HepG2 (cell line): ENCODE measurements around the gene TMEM158. TPM values are rescaled to one million over a fixed set of nuclear protein-coding genes. Genes with fewer than 3 reads are reported as not detected.

ENCODE experiments used
- ATAC-seq: fragments of 200-7000 bp; cut with Tn5 transposase; 3 replicates; pipeline ENCODE4 v1.9.1; 2020; ENCODE audit warnings: mild to moderate bottlenecking, moderate library complexity
- BruUV-seq: library from RNA; stranded (reverse); fragments of 400-500 nt; replicated peaks from 2 replicates; lab custom pipeline; 2021; lab: Mats Ljungman, UMichigan
- CTCF ChIA-PET: fragments of 300-600 bp; formaldehyde crosslinking; extraction: SDS; loops from one replicate; lab custom pipeline; 2021; ENCODE audit warnings: low total read pairs, inconsistent platforms, low intra/inter-chr PET ratio; lab: Yijun Ruan, JAX
- POLR2A ChIA-PET: fragments of 350-600 bp; sonication (Branson Sonifier 250); formaldehyde crosslinking; loops from one replicate; lab custom pipeline; 2020; ENCODE audit warnings: antibody characterized with exemption, inconsistent platforms; lab: Yijun Ruan, JAX
- DNase-seq: peaks from one replicate; pipeline ENCODE4 v3.0.0-alpha.2; 2015; ENCODE audit warnings: low spot score
- FAIRE-seq: peaks from 3 replicates; lab custom pipeline; 2011; peaks lifted over from hg19 to GRCh38; lab: Jason Lieb, UNC
- H2AFZ ChIP-seq: one replicate; pipeline ENCODE4 v1.6.1; 2011; ENCODE audit warnings: low read length, inconsistent platforms
- H3K27ac ChIP-seq: fragments of 300-600 bp; 3 replicates; pipeline ENCODE4 v1.8.0; 2011; ENCODE audit warnings: mixed run types, mild to moderate bottlenecking, mixed read lengths, low read length, inconsistent platforms; ENCODE audit not compliant: insufficient read depth; ENCODE audit errors: extremely low read length
- H3K27me3 ChIP-seq, 2 experiments: fragments of 200-600 bp in 1 of 2; 2 replicates in 1 of 2; 3 replicates in 1 of 2; pipeline versions ENCODE4 v1.6.0 to v1.8.0; 2011; ENCODE audit warnings: low read length in 2 of 2, mild to moderate bottlenecking in 2 of 2, moderate library complexity in 2 of 2, inconsistent platforms in 1 of 2; ENCODE audit not compliant: insufficient read depth in 2 of 2, control insufficient read depth in 1 of 2
- H3K36me3 ChIP-seq, 2 experiments: fragments of 200-600 bp in 1 of 2; replicated peaks in 1 of 2; 2 replicates in 1 of 2; 3 replicates in 1 of 2; pipeline versions ENCODE4 v1.5.1 to v1.8.0; 2011; ENCODE audit warnings: low read length in 2 of 2, inconsistent platforms in 1 of 2; ENCODE audit not compliant: insufficient read depth in 2 of 2, control insufficient read depth in 1 of 2
- H3K4me1 ChIP-seq: 2 replicates; pipeline ENCODE4 v1.5.1; 2012; ENCODE audit warnings: low read length, inconsistent platforms; ENCODE audit not compliant: insufficient read depth
- H3K4me2 ChIP-seq: 2 replicates; pipeline ENCODE4 v1.6.0; 2011; ENCODE audit warnings: low read depth, low read length, inconsistent platforms
- H3K4me3 ChIP-seq, 3 experiments: fragments of 200-600 bp in 1 of 3; sonication (generic), shearing (Covaris generic) in 1 of 3; replicated peaks in 1 of 3; 2 replicates each; pipeline ENCODE4 v1.5.1; 2011 to 2016; ENCODE audit warnings: low read length in 3 of 3, inconsistent platforms in 2 of 3, low read depth in 2 of 3, mild to moderate bottlenecking in 2 of 3, control low read depth in 1 of 3, mixed read lengths in 1 of 3; ENCODE audit not compliant: insufficient read depth in 1 of 3
- H3K79me2 ChIP-seq: one replicate; pipeline ENCODE4 v1.6.1; 2011; ENCODE audit warnings: low read length, inconsistent platforms; ENCODE audit not compliant: insufficient read depth
- H3K9ac ChIP-seq: 2 replicates; pipeline ENCODE4 v1.6.0; 2011; ENCODE audit warnings: mild to moderate bottlenecking, low read depth, low read length, inconsistent platforms; ENCODE audit not compliant: insufficient read depth
- H3K9me3 ChIP-seq: 2 replicates; pipeline ENCODE4 v1.5.1; 2012; ENCODE audit warnings: mild to moderate bottlenecking, low read length
- H4K20me1 ChIP-seq: 2 replicates; pipeline ENCODE4 v1.6.0; 2011; ENCODE audit warnings: inconsistent platforms, mild to moderate bottlenecking, low read length, moderate library complexity; ENCODE audit not compliant: insufficient read depth
- MTF2 ChIP-seq: sonication (generic); formaldehyde crosslinking; IDR thresholded peaks from 2 replicates; pipeline ENCODE4 v1.5.0; 2020; ENCODE audit warnings: missing genetic modification reagents, borderline replicate concordance
- NR3C1 ChIP-seq: sonication (generic); formaldehyde crosslinking; IDR thresholded peaks from 2 replicates; pipeline ENCODE4 v1.4.0; 2020; ENCODE audit warnings: missing genetic modification reagents
- PHF8 ChIP-seq: sonication (generic); formaldehyde crosslinking; IDR thresholded peaks from 2 replicates; pipeline ENCODE4 v1.5.0; 2020; ENCODE audit warnings: missing genetic modification reagents
- SALL1 ChIP-seq: sonication (generic); formaldehyde crosslinking; IDR thresholded peaks from 2 replicates; pipeline ENCODE4 v1.8.0; 2022; ENCODE audit warnings: mild to moderate bottlenecking, missing genetic modification reagents
- SALL2 ChIP-seq: sonication (generic); formaldehyde crosslinking; IDR thresholded peaks from 2 replicates; pipeline ENCODE4 v1.8.1; 2023; ENCODE audit warnings: mild to moderate bottlenecking, missing genetic modification reagents, inconsistent platforms
- SOX13 ChIP-seq, 3 experiments: fragments of 450-650 bp in 1 of 3; sonication (generic) in 1 of 3; formaldehyde crosslinking in 1 of 3; IDR thresholded peaks in 2 of 3; conservative IDR thresholded peaks in 1 of 3; 2 replicates each; pipeline versions ENCODE4 v1.5.0 to v1.6.1; 2016 to 2020; ENCODE audit warnings: antibody characterized with exemption in 1 of 3, mild to moderate bottlenecking in 1 of 3, missing compliant biosample characterization in 1 of 3, missing genetic modification reagents in 1 of 3, moderate library complexity in 1 of 3
- ZFP41 ChIP-seq: sonication (generic); formaldehyde crosslinking; IDR thresholded peaks from 2 replicates; pipeline ENCODE4 v1.4.0; 2020; ENCODE audit warnings: mild to moderate bottlenecking, missing genetic modification reagents, borderline replicate concordance
- ZNF264 ChIP-seq: sonication (generic); formaldehyde crosslinking; IDR thresholded peaks from 2 replicates; pipeline ENCODE4 v1.4.0; 2020; ENCODE audit warnings: missing genetic modification reagents
- ZNF614 ChIP-seq: IDR thresholded peaks from 2 replicates; pipeline ENCODE4 v1.6.1; 2018; ENCODE audit warnings: missing biosample characterization, missing genetic modification reagents, inconsistent platforms, borderline replicate concordance
- WGBS: methylation state at CpG from one replicate; pipeline ENCODE4 v1.1.6; 2017; ENCODE audit warnings: low lambda C conversion rate; 5-methylcytosine and 5-hydroxymethylcytosine counted together
- in situ Hi-C: cut with HindIII; loops from 2 replicates; pipeline ENCODE4 v1.10.0; 2017; ENCODE audit warnings: low pct_unique_long_range_greater_than_20kb; ENCODE audit not compliant: extremely low pct_ligation_motif_present
- intact Hi-C: fragments of 100-400 bp; cut with micrococcal nuclease; formaldehyde crosslinking; loops from one replicate; pipeline ENCODE4 v1.10.0; 2022; ENCODE audit not compliant: unreplicated experiment
- polyA plus RNA-seq, 8 experiments: library from polyadenylated mRNA; depleted of rRNA in 3 of 8; stranded (reverse) in 7 of 8; unstranded in 1 of 8; fragments of >200 nt; fragmentation: Illumina TruSeq in 4 of 8; extraction: Trizol in 4 of 8; gene quantifications; 2 replicates each; pipeline versions ENCODE4 v1.2.1 to v1.2.3, GENCODE V29; 2011 to 2016; ENCODE audit warnings: low read depth in 4 of 8, missing spikeins in 1 of 8, mixed read lengths in 1 of 8; ENCODE audit not compliant: insufficient read depth in 1 of 8
- total RNA-seq, 5 experiments: library from RNA; depleted of rRNA; stranded (reverse); fragments of >200 nt; fragmentation: Illumina TruSeq; extraction: Trizol; gene quantifications; 2 replicates each; pipeline ENCODE4 v1.2.3, GENCODE V29; 2016; ENCODE audit warnings: low read depth in 1 of 5
- TF ChIP-seq, protein P1 (sequence below): sonication (generic); formaldehyde crosslinking; IDR thresholded peaks from 2 replicates; pipeline ENCODE4 v1.8.1; 2023; ENCODE audit warnings: mild to moderate bottlenecking, inconsistent platforms, moderate library complexity, missing genetic modification reagents, borderline replicate concordance
- TF ChIP-seq, protein P2 (sequence below): sonication (generic); formaldehyde crosslinking; IDR thresholded peaks from 2 replicates; pipeline ENCODE4 v1.4.0; 2020; ENCODE audit warnings: missing genetic modification reagents
- TF ChIP-seq, protein P3 (sequence below): sonication (generic); formaldehyde crosslinking; IDR thresholded peaks from 2 replicates; pipeline ENCODE4 v1.4.0; 2020; ENCODE audit warnings: mild to moderate bottlenecking, missing genetic modification reagents
- TF ChIP-seq, protein P4 (sequence below): sonication (generic); formaldehyde crosslinking; IDR thresholded peaks from 2 replicates; pipeline ENCODE4 v1.5.0; 2020; ENCODE audit warnings: mild to moderate bottlenecking, missing genetic modification reagents
- TF ChIP-seq, protein P5 (sequence below): sonication (generic); formaldehyde crosslinking; IDR thresholded peaks from 2 replicates; pipeline ENCODE4 v1.8.0; 2022; ENCODE audit warnings: missing genetic modification reagents, mild to moderate bottlenecking, inconsistent platforms, borderline replicate concordance

Gene TMEM158
- total and polyA plus RNA-seq, 2 of the 13 experiments (the other 11 are each of a cell fraction or from before 2014, with no cell fraction given) = 0.13 TPM; not detected in 1

DNA sequence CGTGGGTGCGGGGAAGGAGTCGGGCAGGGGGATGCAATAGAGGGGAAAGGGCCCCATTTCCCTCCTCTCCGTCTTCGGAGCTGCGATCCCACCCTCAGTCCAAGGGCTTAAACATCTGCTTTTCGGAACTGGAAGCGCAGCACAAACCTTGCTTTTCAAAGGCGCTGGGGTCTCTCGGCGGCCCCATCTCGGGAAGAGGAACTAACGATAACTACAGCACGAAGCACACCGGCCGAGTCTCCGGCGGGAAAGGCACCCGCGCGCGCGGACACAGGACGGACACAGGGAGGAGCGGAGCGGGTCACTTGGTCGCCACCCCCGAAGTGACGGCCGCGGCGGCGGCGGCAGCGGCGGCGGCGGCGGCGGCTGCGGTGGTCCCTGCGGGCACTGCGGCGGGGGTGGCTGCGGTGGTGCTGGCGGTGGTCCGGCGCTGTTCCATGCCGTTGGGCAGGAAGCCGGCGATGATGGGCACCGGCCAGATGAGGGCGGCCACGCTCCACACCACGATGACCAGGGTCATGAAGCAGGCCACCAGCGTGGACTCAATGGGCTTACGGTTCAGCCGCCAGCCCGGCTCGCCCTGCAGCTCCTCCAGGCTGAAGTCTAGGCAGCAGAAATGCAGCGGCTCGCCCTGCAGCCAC is 1.1 kb downstream of the TMEM158 start:
- BruUV-seq = no TSS peak
- intact Hi-C loops = loop anchor here (5.0 kb wide), 2 partner anchors 272 to 287 kb away; no protein-coding TSS in a partner anchor
- FAIRE-seq = no peak
- TF ChIP-seq ZFP41 (CRISPR knock-in tag) (no peak), MTF2 (CRISPR knock-in tag) (peak; percentile 96; the same call in 1 of the 2 replicates), ZNF264 (no peak), SOX13 (IDR thresholded peaks at IDR 0.05) (no peak), SOX13 (CRISPR knock-in tag; conservative IDR thresholded peaks at IDR 0.05 in 1 of 2, IDR thresholded peaks at IDR 0.05 in 1 of 2) (no peak), SALL1 (CRISPR knock-in tag) (0 out of 2 replicates have a peak, but pooled peaks have one; percentile 34), SALL2 (0 out of 2 replicates have a peak, but pooled peaks have one; percentile 49), NR3C1 (CRISPR knock-in tag) (no peak), ZNF614 (CRISPR knock-in tag) (no peak), PHF8 (CRISPR knock-in tag) (0 out of 2 replicates have a peak, but pooled peaks have one; percentile 15)
- TF ChIP-seq, protein P1, sequence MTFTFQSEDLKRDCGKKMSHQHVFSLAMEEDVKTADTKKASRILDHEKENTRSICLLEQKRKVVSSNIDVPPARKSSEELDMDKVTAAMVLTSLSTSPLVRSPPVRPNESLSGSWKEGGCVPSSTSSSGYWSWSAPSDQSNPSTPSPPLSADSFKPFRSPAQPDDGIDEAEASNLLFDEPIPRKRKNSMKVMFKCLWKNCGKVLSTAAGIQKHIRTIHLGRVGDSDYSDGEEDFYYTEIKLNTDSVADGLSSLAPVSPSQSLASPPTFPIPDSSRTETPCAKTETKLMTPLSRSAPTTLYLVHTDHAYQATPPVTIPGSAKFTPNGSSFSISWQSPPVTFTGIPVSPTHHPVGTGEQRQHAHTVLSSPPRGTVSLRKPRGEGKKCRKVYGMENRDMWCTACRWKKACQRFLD = no peak
- TF ChIP-seq, protein P2, sequence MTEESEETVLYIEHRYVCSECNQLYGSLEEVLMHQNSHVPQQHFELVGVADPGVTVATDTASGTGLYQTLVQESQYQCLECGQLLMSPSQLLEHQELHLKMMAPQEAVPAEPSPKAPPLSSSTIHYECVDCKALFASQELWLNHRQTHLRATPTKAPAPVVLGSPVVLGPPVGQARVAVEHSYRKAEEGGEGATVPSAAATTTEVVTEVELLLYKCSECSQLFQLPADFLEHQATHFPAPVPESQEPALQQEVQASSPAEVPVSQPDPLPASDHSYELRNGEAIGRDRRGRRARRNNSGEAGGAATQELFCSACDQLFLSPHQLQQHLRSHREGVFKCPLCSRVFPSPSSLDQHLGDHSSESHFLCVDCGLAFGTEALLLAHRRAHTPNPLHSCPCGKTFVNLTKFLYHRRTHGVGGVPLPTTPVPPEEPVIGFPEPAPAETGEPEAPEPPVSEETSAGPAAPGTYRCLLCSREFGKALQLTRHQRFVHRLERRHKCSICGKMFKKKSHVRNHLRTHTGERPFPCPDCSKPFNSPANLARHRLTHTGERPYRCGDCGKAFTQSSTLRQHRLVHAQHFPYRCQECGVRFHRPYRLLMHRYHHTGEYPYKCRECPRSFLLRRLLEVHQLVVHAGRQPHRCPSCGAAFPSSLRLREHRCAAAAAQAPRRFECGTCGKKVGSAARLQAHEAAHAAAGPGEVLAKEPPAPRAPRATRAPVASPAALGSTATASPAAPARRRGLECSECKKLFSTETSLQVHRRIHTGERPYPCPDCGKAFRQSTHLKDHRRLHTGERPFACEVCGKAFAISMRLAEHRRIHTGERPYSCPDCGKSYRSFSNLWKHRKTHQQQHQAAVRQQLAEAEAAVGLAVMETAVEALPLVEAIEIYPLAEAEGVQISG (CRISPR knock-in tag) = peak; percentile 49; the same call in 1 of the 2 replicates
- TF ChIP-seq, protein P3, sequence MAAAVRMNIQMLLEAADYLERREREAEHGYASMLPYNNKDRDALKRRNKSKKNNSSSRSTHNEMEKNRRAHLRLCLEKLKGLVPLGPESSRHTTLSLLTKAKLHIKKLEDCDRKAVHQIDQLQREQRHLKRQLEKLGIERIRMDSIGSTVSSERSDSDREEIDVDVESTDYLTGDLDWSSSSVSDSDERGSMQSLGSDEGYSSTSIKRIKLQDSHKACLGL (CRISPR knock-in tag) = no peak
- TF ChIP-seq, protein P4, sequence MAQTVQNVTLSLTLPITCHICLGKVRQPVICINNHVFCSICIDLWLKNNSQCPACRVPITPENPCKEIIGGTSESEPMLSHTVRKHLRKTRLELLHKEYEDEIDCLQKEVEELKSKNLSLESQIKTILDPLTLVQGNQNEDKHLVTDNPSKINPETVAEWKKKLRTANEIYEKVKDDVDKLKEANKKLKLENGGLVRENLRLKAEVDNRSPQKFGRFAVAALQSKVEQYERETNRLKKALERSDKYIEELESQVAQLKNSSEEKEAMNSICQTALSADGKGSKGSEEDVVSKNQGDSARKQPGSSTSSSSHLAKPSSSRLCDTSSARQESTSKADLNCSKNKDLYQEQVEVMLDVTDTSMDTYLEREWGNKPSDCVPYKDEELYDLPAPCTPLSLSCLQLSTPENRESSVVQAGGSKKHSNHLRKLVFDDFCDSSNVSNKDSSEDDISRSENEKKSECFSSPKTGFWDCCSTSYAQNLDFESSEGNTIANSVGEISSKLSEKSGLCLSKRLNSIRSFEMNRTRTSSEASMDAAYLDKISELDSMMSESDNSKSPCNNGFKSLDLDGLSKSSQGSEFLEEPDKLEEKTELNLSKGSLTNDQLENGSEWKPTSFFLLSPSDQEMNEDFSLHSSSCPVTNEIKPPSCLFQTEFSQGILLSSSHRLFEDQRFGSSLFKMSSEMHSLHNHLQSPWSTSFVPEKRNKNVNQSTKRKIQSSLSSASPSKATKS (CRISPR knock-in tag) = no peak
- TF ChIP-seq, protein P5, sequence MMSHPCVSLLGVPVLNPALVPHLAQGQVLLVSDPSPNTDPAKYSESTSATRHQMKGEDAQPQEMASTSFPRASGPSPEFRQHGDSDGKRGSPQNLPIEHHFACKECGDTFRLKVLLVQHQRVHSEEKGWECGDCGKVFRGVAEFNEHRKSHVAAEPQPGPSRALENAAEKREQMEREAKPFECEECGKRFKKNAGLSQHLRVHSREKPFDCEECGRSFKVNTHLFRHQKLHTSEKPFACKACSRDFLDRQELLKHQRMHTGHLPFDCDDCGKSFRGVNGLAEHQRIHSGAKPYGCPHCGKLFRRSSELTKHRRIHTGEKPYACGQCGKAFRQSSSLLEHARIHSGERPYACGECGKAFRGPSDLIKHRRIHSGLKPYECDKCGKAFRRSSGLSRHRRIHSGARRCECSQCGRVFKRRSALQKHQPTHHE (CRISPR knock-in tag) = no peak

More for the DNA sequence above, 1.1 kb downstream of the TMEM158 start:
- Histone ChIP-seq H3K79me2 (no peaks in the 10 kb centered on the region), H3K4me3 (peak overlapping the region; percentile 16 to 67 (median 37); a peak in 5 of 6 replicates), H3K9ac (no peak overlapping the region), H3K9me3 (no peaks in the 10 kb centered on the region), H3K4me1 (0 out of 2 replicates have a peak, but pooled peaks cover 5% of the 10 kb centered on the region), H3K27me3 (peaks cover 4 to 72% of the 10 kb centered on the region in 2 experiments; a peak in 4 of 5 replicates), H2AFZ (no peak overlapping the region), H3K36me3 (no peaks in the 10 kb centered on the region), H4K20me1 (no peaks in the 10 kb centered on the region), H3K27ac (no peak overlapping the region), H3K4me2 (peak overlapping the region; percentile 74)
- 1% methylated on average over 6 of the region's 62 CpGs for WGBS
- POLR2A ChIA-PET = no interaction called here
- DNase-seq (peak; percentile 40), ATAC-seq (peak; percentile 90)
- in situ Hi-C loops = loop anchor here (5.0 to 25.0 kb wide), 3 partner anchors 272 to 687 kb away; no protein-coding TSS in a partner anchor
- CTCF ChIA-PET = interaction anchor here (0.6 to 1.3 kb wide), 4 partner anchors 275 to 854 kb away, joined by 3 read pairs; no protein-coding TSS in a partner anchor
